GM12878 (cell line): Measurements from ENCODE around the gene ZFC3H1. TPM values are rescaled to one million over a fixed set of nuclear protein-coding genes. Genes with fewer than 3 reads are reported as not detected.

Experiments
- ATAC-seq: fragments of 200-7000 bp; cut with Tn5 transposase; 3 replicates; pipeline ENCODE4 v1.9.1; 2020; ENCODE audit warnings: mild to moderate bottlenecking, moderate library complexity
- BruUV-seq: library from RNA; stranded (reverse); fragments of 400-500 nt; replicated peaks from 2 replicates; lab custom pipeline; 2021; lab: Mats Ljungman, UMichigan
- CTCF ChIA-PET: fragments of 300-600 bp; sonication (Branson Sonifier 250); formaldehyde crosslinking; extraction: SDS; loops from one replicate; lab custom pipeline; 2021; ENCODE audit warnings: inconsistent platforms; lab: Yijun Ruan, JAX
- POLR2A ChIA-PET: fragments of 350-600 bp; formaldehyde crosslinking; extraction: SDS; loops from one replicate; lab custom pipeline; 2021; ENCODE audit warnings: inconsistent platforms; lab: Charles Lee
- RAD21 ChIA-PET: fragments of 300-600 bp; sonication (Branson Sonifier 250); formaldehyde crosslinking; loops from one replicate; lab custom pipeline; 2023; ENCODE audit warnings: antibody characterized with exemption; ENCODE audit not compliant: unreplicated experiment; lab: Charles Lee
- SMC1A ChIA-PET: fragments of 300-600 bp; sonication (Branson Sonifier 250); formaldehyde crosslinking; loops from one replicate; lab custom pipeline; 2023; ENCODE audit not compliant: unreplicated experiment, uncharacterized antibody; lab: Charles Lee
- DNase-seq: peaks from one replicate; pipeline ENCODE4 v3.0.0-alpha.2; 2011; ENCODE audit warnings: low read depth, low spot score
- FAIRE-seq: peaks from 3 replicates; lab custom pipeline; 2011; peaks lifted over from hg19 to GRCh38; lab: Jason Lieb, UNC
- H2AFZ ChIP-seq: 2 replicates; pipeline ENCODE4 v1.6.0; 2011; ENCODE audit warnings: low read depth, low read length, control low read depth; ENCODE audit not compliant: control insufficient read depth
- H3K27ac ChIP-seq: 2 replicates; pipeline ENCODE4 v1.5.1; 2011; ENCODE audit warnings: control low read depth; ENCODE audit not compliant: control insufficient read depth, insufficient read depth
- H3K27me3 ChIP-seq, 2 experiments: replicated peaks in 1 of 2; 2 replicates each; pipeline versions ENCODE4 v1.6.0 to v1.6.1; 2011; ENCODE audit warnings: low read length in 1 of 2; ENCODE audit not compliant: control insufficient read depth in 2 of 2, insufficient read depth in 2 of 2
- H3K36me3 ChIP-seq, 2 experiments: 2 replicates each; pipeline ENCODE4 v1.5.1; 2011; ENCODE audit warnings: low read length in 1 of 2; ENCODE audit not compliant: control insufficient read depth in 2 of 2, insufficient read depth in 2 of 2
- H3K4me1 ChIP-seq: 2 replicates; pipeline ENCODE4 v1.6.1; 2011; ENCODE audit warnings: mild to moderate bottlenecking, low read length, moderate library complexity, mixed read lengths; ENCODE audit not compliant: control insufficient read depth, insufficient read depth
- H3K4me2 ChIP-seq: 2 replicates; pipeline ENCODE4 v1.6.0; 2011; ENCODE audit warnings: control low read depth; ENCODE audit not compliant: control insufficient read depth, insufficient read depth
- H3K4me3 ChIP-seq: fragments of 200-600 bp; sonication (generic); 2 replicates; pipeline ENCODE4 v1.5.1; 2016
- H3K79me2 ChIP-seq: 2 replicates; pipeline ENCODE4 v1.6.0; 2011; ENCODE audit warnings: low read length; ENCODE audit not compliant: control insufficient read depth, insufficient read depth
- H3K9ac ChIP-seq: 2 replicates; pipeline ENCODE4 v1.8.0; 2011; ENCODE audit warnings: low read length, control low read depth, mixed read lengths; ENCODE audit not compliant: control insufficient read depth, insufficient read depth
- H3K9me3 ChIP-seq: replicated peaks from 3 replicates; pipeline ENCODE4 v1.5.1; 2011; ENCODE audit warnings: mild to moderate bottlenecking, low read length; ENCODE audit not compliant: control insufficient read depth, insufficient read depth
- H4K20me1 ChIP-seq: 2 replicates; pipeline ENCODE4 v1.6.0; 2011; ENCODE audit not compliant: control insufficient read depth, insufficient read depth
- ASH2L ChIP-seq: fragments of 300-600, 200-600 bp; sonication (generic); IDR thresholded peaks from 2 replicates; pipeline ENCODE4 v1.6.1; 2017; ENCODE audit warnings: low read depth, mild to moderate bottlenecking, borderline replicate concordance
- CHD1 ChIP-seq: IDR thresholded peaks from 2 replicates; pipeline ENCODE4 v1.6.1; 2012; ENCODE audit warnings: low read depth, low read length, improper control_type of control experiment
- ESRRA ChIP-seq: IDR thresholded peaks from 2 replicates; pipeline ENCODE4 v1.6.1; 2012; ENCODE audit warnings: mild to moderate bottlenecking, low read length, improper control_type of control experiment
- FOS ChIP-seq: IDR thresholded peaks from 3 replicates; pipeline ENCODE4 v1.6.1; 2011; ENCODE audit warnings: borderline replicate concordance; ENCODE audit not compliant: insufficient read length; ENCODE audit errors: extremely low read depth
- KLF5 ChIP-seq: fragments of 450-650 bp; IDR thresholded peaks from 2 replicates; pipeline ENCODE4 v1.6.1; 2014; ENCODE audit warnings: mild to moderate bottlenecking; ENCODE audit not compliant: partially characterized antibody
- LARP7 ChIP-seq: fragments of 450-650 bp; IDR thresholded peaks from 2 replicates; pipeline ENCODE4 v1.6.1; 2017; ENCODE audit warnings: mild to moderate bottlenecking
- NFXL1 ChIP-seq: fragments of 450-650 bp; IDR thresholded peaks from 2 replicates; pipeline ENCODE4 v1.6.1; 2017; ENCODE audit warnings: antibody characterized with exemption, mild to moderate bottlenecking, borderline replicate concordance
- NR2C2 ChIP-seq: IDR thresholded peaks from 2 replicates; pipeline ENCODE4 v1.6.1; 2011; ENCODE audit warnings: borderline replicate concordance, low read depth; ENCODE audit not compliant: control insufficient read depth, insufficient read length
- PAX8 ChIP-seq: fragments of 450-650 bp; IDR thresholded peaks from 2 replicates; pipeline ENCODE4 v1.6.1; 2017; ENCODE audit warnings: mild to moderate bottlenecking, moderate library complexity
- RAD21 ChIP-seq: IDR thresholded peaks from 2 replicates; pipeline ENCODE4 v1.6.1; 2011; ENCODE audit warnings: mild to moderate bottlenecking, low read depth, low read length, moderate library complexity; ENCODE audit not compliant: insufficient read depth
- RAD51 ChIP-seq: fragments of 450-650 bp; IDR thresholded peaks from 2 replicates; pipeline ENCODE4 v1.6.1; 2016; ENCODE audit warnings: moderate library complexity, mild to moderate bottlenecking, inconsistent platforms
- RCOR1 ChIP-seq: conservative IDR thresholded peaks from 2 replicates; pipeline ENCODE4 v1.6.1; 2012; ENCODE audit warnings: low read depth, low read length, improper control_type of control experiment
- RFX5 ChIP-seq: IDR thresholded peaks from 2 replicates; pipeline ENCODE4 v1.6.1; 2011; ENCODE audit warnings: low read depth, low read length, improper control_type of control experiment
- SMAD1 ChIP-seq: fragments of 450-650 bp; IDR thresholded peaks from 2 replicates; pipeline ENCODE4 v1.6.1; 2018; ENCODE audit warnings: mild to moderate bottlenecking, low read depth; ENCODE audit not compliant: partially characterized antibody
- SMAD5 ChIP-seq: IDR thresholded peaks from 2 replicates; pipeline ENCODE4 v1.6.1; 2016; ENCODE audit warnings: antibody characterized with exemption, low read depth
- SREBF2 ChIP-seq: IDR thresholded peaks from 2 replicates; pipeline ENCODE4 v1.6.1; 2012; ENCODE audit warnings: mild to moderate bottlenecking, low read length
- SUZ12 ChIP-seq: fragments of 200-600 bp; sonication (generic); IDR thresholded peaks from one replicate; pipeline ENCODE4 v1.6.1; 2018; ENCODE audit warnings: antibody characterized with exemption, mild to moderate bottlenecking; ENCODE audit not compliant: unreplicated experiment
- TCF12 ChIP-seq: IDR thresholded peaks from 2 replicates; pipeline ENCODE4 v1.6.1; 2011; ENCODE audit warnings: low read depth, mild to moderate bottlenecking, low read length
- TCF7 ChIP-seq: IDR thresholded peaks from 2 replicates; pipeline ENCODE4 v1.6.1; 2014; ENCODE audit warnings: antibody characterized with exemption, borderline replicate concordance
- YBX1 ChIP-seq: fragments of 450-650 bp; IDR thresholded peaks from 2 replicates; pipeline ENCODE4 v1.6.1; 2016; ENCODE audit warnings: antibody characterized with exemption
- ZNF274 ChIP-seq: IDR thresholded peaks from one replicate; pipeline ENCODE4 v1.8.0; 2011; ENCODE audit not compliant: insufficient read length, insufficient read depth
- WGBS: methylation state at CpG from one replicate; pipeline ENCODE4 v1.1.6; 2016; ENCODE audit warnings: low lambda C conversion rate; ENCODE audit not compliant: insufficient replicate concordance, insufficient coverage; ENCODE audit errors: missing lambda C conversion rate; 5-methylcytosine and 5-hydroxymethylcytosine counted together
- in situ Hi-C: fragments of 300-500 bp; cut with MboI; formaldehyde crosslinking; loops from 9 replicates; pipeline ENCODE4 v1.14.3; 2018; ENCODE audit warnings: mixed read lengths
- intact Hi-C: fragments of 100-400 bp; cut with micrococcal nuclease; formaldehyde crosslinking; loops from one replicate; pipeline ENCODE4 v1.14.2; 2022; ENCODE audit not compliant: unreplicated experiment
- polyA plus RNA-seq, 11 experiments: library from polyadenylated mRNA; depleted of rRNA in 4 of 11; unstranded in 6 of 11; stranded (reverse) in 5 of 11; fragments of >200 nt; fragmentation: Nextera tagmentation in 4 of 11; fragmentation: Illumina TruSeq in 1 of 11; extraction: Ambion mirVana in 4 of 11; extraction: Trizol in 1 of 11; gene quantifications; 1 replicate in 1 of 11; 2 replicates in 10 of 11; pipeline versions ENCODE4 v1.2.1 to v1.2.3, GENCODE V29; 2011 to 2016; ENCODE audit warnings: inconsistent platforms in 2 of 11, missing spikeins in 2 of 11, low read depth in 1 of 11
- total RNA-seq, 4 experiments: library from RNA; depleted of rRNA in 3 of 4; stranded (reverse); fragments of >200 nt in 3 of 4; fragmentation: Illumina TruSeq in 1 of 4; extraction: Trizol in 1 of 4; gene quantifications; 2 replicates each; pipeline versions ENCODE4 v1.2.1 to v1.2.3, GENCODE V29; 2013 to 2021

Gene ZFC3H1
- total and polyA plus RNA-seq, 10 of the 15 experiments (the other 5 are each of a cell fraction or from before 2014, with no cell fraction given) = 11.2 to 88.7 (median 25.9) TPM

GRCh38 chr12:71671311-71671710, 7.7 kb upstream of the ZFC3H1 start:
- H2AFZ ChIP-seq = no peak overlapping the region
- CTCF ChIA-PET = interaction anchor here (0.6 kb wide), 1 partner anchor 8 kb away, joined by 3 read pairs; no protein-coding TSS in a partner anchor
- in situ Hi-C loops (no loop called here), intact Hi-C loops (no loop called here)
- POLR2A ChIA-PET = no interaction called here
- DNase-seq (no peak), FAIRE-seq (no peak), ATAC-seq (no peak)
- SMC1A ChIA-PET = no interaction called here
- peaks cover 1% of the 10 kb centered on the region for H3K79me2 ChIP-seq
- RAD21 ChIA-PET = no interaction called here
- H3K4me2 ChIP-seq = no peak overlapping the region
- no peak overlapping the region for H3K4me3 ChIP-seq
- no peaks in the 10 kb centered on the region for H4K20me1 ChIP-seq
- H3K36me3 ChIP-seq = no peaks in the 10 kb centered on the region
- H3K27me3 ChIP-seq = no peaks in the 10 kb centered on the region
- H3K4me1 ChIP-seq = 0 out of 2 replicates have a peak, but pooled peaks cover under 1% of the 10 kb centered on the region
- no peak overlapping the region for H3K27ac ChIP-seq
- H3K9me3 ChIP-seq = no peaks in the 10 kb centered on the region
- H3K9ac ChIP-seq = no peak overlapping the region
- BruUV-seq = no TSS peak
- no peak for TF ChIP-seq SMAD5
- TF ChIP-seq YBX1 = no peak
- no peak for TF ChIP-seq NR2C2
- no peak for TF ChIP-seq SREBF2
- no peak for TF ChIP-seq FOS
- TF ChIP-seq TCF12 = no peak
- TF ChIP-seq PAX8 = no peak
- TF ChIP-seq ESRRA = no peak
- TF ChIP-seq SMAD1 = no peak

- FAIRE-seq (no peak), DNase-seq (no peak), ATAC-seq (no peak)
- Histone ChIP-seq H3K36me3 (no peaks in the 10 kb centered on the region), H3K27me3 (no peaks in the 10 kb centered on the region), H3K27ac (no peak overlapping the region), H4K20me1 (no peaks in the 10 kb centered on the region), H3K79me2 (peaks cover 47% of the 10 kb centered on the region), H2AFZ (no peak overlapping the region), H3K9ac (no peak overlapping the region), H3K4me3 (peak overlapping the region; percentile 85; the same call in 1 of the 2 replicates), H3K4me2 (peak overlapping the region; percentile 71), H3K9me3 (no peaks in the 10 kb centered on the region), H3K4me1 (0 out of 2 replicates have a peak, but pooled peaks cover 6% of the 10 kb centered on the region)
- intact Hi-C loops (no loop called here), in situ Hi-C loops (no loop called here)
- ChIA-PET RAD21 (interaction anchor here (1.0 kb wide), 2 partner anchors 20 to 81 kb away, joined by 3 read pairs; partner anchors contain the start of gene TMEM19), CTCF (interaction anchor here (1.6 to 7.5 kb wide), 3 partner anchors 20 to 82 kb away, joined by 3 to 83 read pairs (median 31); partner anchors contain the start of gene TMEM19), SMC1A (interaction anchor here (0.6 to 2.3 kb wide), 2 partner anchors 12 to 81 kb away, joined by 3 to 6 read pairs; no protein-coding TSS in a partner anchor), POLR2A (interaction anchor here (1.2 to 7.2 kb wide), 2 partner anchors 20 to 88 kb away, joined by 4 to 93 read pairs; partner anchors contain the start of genes RAB21 and TMEM19)
- BruUV-seq = no TSS peak
- 97% methylated on average over 5 of the region's 5 CpGs for WGBS
- TF ChIP-seq LARP7 (no peak), RAD21 (no peak), TCF7 (no peak), RAD51 (no peak), RCOR1 (no peak), CHD1 (no peak), NFXL1 (no peak), SUZ12 (no peak), KLF5 (no peak), ASH2L (no peak), ZNF274 (no peak), RFX5 (no peak)
These were observed 2.6 kb upstream of the ZFC3H1 start for GRCh38 chr12:71666259-71666658.
